RWPE2 (cell line): ENCODE measurements around the gene PACSIN3.

Experiments
- ATAC-seq: fragments of 200-7000 bp; cut with Tn5 transposase; 3 replicates; pipeline ENCODE4 v1.9.1; 2021; ENCODE audit warnings: low read depth
- DNase-seq: peaks from one replicate; pipeline ENCODE4 v3.0.0-alpha.2; 2020; ENCODE audit warnings: low spot score
- H3K27ac ChIP-seq: fragments of 450-650 bp; 2 replicates; pipeline ENCODE4 v1.5.1; 2017; ENCODE audit warnings: mild to moderate bottlenecking; ENCODE audit not compliant: poor library complexity, severe bottlenecking
- H3K27me3 ChIP-seq: fragments of 250-450 bp; sonication (Bioruptor Pico); 2 replicates; pipeline ENCODE4 v1.5.1; 2021; ENCODE audit warnings: mild to moderate bottlenecking, moderate library complexity; ENCODE audit not compliant: insufficient read depth, poor library complexity, severe bottlenecking
- H3K36me3 ChIP-seq: fragments of 250-450 bp; sonication (Bioruptor Pico); 2 replicates; pipeline ENCODE4 v1.5.1; 2020; ENCODE audit warnings: low read depth, mild to moderate bottlenecking, moderate library complexity
- H3K4me1 ChIP-seq: fragments of 250-450 bp; sonication (Bioruptor Pico); 2 replicates; pipeline ENCODE4 v1.5.1; 2021; ENCODE audit warnings: mild to moderate bottlenecking, moderate library complexity; ENCODE audit not compliant: insufficient read depth, poor library complexity, severe bottlenecking
- H3K4me3 ChIP-seq: fragments of 250-450 bp; sonication (Bioruptor Pico); 2 replicates; pipeline ENCODE4 v1.5.1; 2021; ENCODE audit warnings: mild to moderate bottlenecking, moderate library complexity; ENCODE audit not compliant: severe bottlenecking
- H3K9me3 ChIP-seq: fragments of 250-450 bp; sonication (Bioruptor Pico); 2 replicates; pipeline ENCODE4 v1.5.1; 2021; ENCODE audit warnings: mild to moderate bottlenecking, moderate library complexity; ENCODE audit not compliant: severe bottlenecking
- CTCF ChIP-seq: fragments of 450-650 bp; IDR thresholded peaks from one replicate; pipeline ENCODE4 v1.5.1; 2017; ENCODE audit warnings: mild to moderate bottlenecking, moderate library complexity; ENCODE audit not compliant: poor library complexity, severe bottlenecking

Gene PACSIN3

DNA sequence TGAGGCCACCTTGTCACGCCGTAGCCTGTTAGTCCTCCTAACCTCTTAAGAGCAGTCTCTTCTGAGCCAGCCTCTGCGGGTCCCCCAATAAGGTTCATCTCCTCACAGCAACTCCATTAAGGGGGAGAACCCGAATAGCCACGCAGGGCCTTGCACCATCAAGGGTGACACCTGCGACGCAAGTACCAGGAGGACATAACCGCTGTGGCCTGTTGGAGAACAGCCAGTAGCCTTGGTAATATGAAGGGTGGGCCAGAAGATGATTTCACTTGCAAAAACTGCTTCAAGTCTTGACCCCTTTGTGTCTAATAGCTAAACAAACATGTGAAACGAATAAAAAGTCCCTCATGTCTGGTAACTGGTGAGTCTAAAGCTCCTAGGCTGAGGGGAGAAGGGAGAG, 24.3 kb downstream of the PACSIN3 start:
- no peaks in the 10 kb centered on the region for H3K9me3 ChIP-seq
- peaks cover 28% of the 10 kb centered on the region for H3K36me3 ChIP-seq
- no peaks in the 10 kb centered on the region for H3K4me1 ChIP-seq
- no peaks in the 10 kb centered on the region for H3K27me3 ChIP-seq
- no peak for ATAC-seq
- H3K4me3 ChIP-seq, result no peak overlapping the region
- TF ChIP-seq CTCF, result no peak
- no peak overlapping the region for H3K27ac ChIP-seq
- DNase-seq, result no peak

- Histone ChIP-seq H3K27me3 (no peaks in the 10 kb centered on the region), H3K4me3 (no peak overlapping the region), H3K4me1 (no peaks in the 10 kb centered on the region), H3K36me3 (peaks cover 22% of the 10 kb centered on the region), H3K27ac (no peak overlapping the region), H3K9me3 (no peaks in the 10 kb centered on the region)
- peak; percentile 70 for TF ChIP-seq CTCF
- ATAC-seq (peak; percentile 54), DNase-seq (no peak)
Measured at GRCh38 chr11:47161134-47161854, 24.9 kb downstream of the PACSIN3 start.

GRCh38 chr11:47160753-47161133, 25.5 kb downstream of the PACSIN3 start:
- Histone ChIP-seq H3K27ac (no peak overlapping the region), H3K9me3 (no peaks in the 10 kb centered on the region), H3K4me1 (no peaks in the 10 kb centered on the region), H3K36me3 (peaks cover 17% of the 10 kb centered on the region; the same call in 1 of the 2 replicates), H3K27me3 (no peaks in the 10 kb centered on the region), H3K4me3 (no peak overlapping the region)
- DNase-seq (no peak), ATAC-seq (peak; percentile 3; the same call in 2 of the 3 replicates)
- no peak for TF ChIP-seq CTCF

GRCh38 chr11:47158242-47158641, 28.0 kb downstream of the PACSIN3 start:
- no peaks in the 10 kb centered on the region for H3K4me1 ChIP-seq
- no peak for ATAC-seq
- TF ChIP-seq CTCF, result no peak
- no peaks in the 10 kb centered on the region for H3K36me3 ChIP-seq
- DNase-seq, result no peak
- no peaks in the 10 kb centered on the region for H3K27me3 ChIP-seq
- no peaks in the 10 kb centered on the region for H3K9me3 ChIP-seq
- no peak overlapping the region for H3K4me3 ChIP-seq
- no peak overlapping the region for H3K27ac ChIP-seq

- H3K27me3 ChIP-seq, result no peaks in the 10 kb centered on the region
- no peaks in the 10 kb centered on the region for H3K36me3 ChIP-seq
- no peak overlapping the region for H3K4me3 ChIP-seq
- ATAC-seq (no peak), DNase-seq (no peak)
- no peaks in the 10 kb centered on the region for H3K4me1 ChIP-seq
- H3K9me3 ChIP-seq, result no peaks in the 10 kb centered on the region
- TF ChIP-seq CTCF, result no peak
- H3K27ac ChIP-seq, result no peak overlapping the region
Measured at GRCh38 chr11:47157805-47158204, 28.4 kb downstream of the PACSIN3 start.
